ENCODE results near the gene DIRAS2. TPM values are rescaled to one million over a fixed set of nuclear protein-coding genes. Genes with fewer than 3 reads are reported as not detected.

The DIRAS2 gene
- polyA plus RNA-seq, 3 donors: not detected

DNA sequence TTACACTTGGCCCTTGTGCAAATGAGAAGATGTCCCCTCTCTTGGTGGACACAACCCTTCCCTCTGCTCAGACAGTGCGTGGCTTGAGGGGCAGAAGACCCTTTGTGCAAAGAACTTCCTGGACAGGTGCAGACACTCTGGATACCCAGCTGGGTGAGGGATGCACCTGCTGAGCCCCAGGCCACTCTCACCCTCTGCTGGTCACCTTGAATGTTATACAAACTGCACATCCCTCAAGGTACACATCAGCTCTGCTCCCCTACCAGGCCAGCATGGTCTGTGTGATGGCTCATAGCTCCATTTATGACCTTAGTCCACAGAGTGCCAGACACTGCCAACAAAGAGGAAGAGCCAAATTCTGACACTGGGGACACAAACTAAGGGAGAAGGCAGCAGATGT is 3.1 kb upstream of the DIRAS2 start:
- peaks cover 4 to 12% (median 8%) of the 10 kb centered on the region in 7 donors for H3K9me3 Mint-ChIP-seq
- peaks cover 38 to 63% (median 63%) of the 10 kb centered on the region in 3 donors for H3K27me3 Mint-ChIP-seq (ENCODE audit: low read depth in 3 of 3)

DNA sequence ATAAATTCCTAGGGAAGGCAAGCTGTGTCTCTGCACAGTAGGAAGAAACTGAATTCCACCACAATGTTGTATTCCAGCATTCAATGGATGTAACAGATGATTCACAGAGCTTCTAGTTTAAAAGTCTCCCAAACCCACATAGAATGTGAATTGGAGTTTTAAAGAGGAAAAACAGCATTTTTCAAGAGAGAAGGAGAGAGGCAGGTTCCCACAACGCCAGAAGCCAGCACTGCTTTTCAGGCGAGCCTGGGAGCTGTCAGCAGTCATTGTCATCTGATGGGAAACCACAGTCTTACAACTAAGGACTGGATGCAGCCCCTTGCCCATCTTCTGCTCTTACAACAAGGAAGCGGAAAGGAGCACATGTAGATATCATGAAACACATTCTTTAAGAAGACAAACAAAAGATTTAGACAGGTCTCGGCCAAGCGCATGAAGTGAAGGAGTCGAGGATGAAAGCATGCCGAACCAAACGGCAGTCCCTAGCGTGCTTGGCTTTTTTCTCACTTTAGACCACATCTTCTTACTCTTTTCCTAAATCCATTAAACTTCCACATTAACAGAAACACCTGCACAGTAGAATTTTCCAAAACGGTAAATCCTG is 638 bp downstream of the DIRAS2 start:
- intact Hi-C loops (cut with micrococcal nuclease): no loop called here
- H3K79me2 ChIP-seq (ENCODE audit: insufficient read depth, low read length): no peaks in the 10 kb centered on the region
- H4K20me1 ChIP-seq (ENCODE audit: insufficient read depth, low read length): no peaks in the 10 kb centered on the region
- peaks cover 11% of the 10 kb centered on the region for H3K4me1 Mint-ChIP-seq
- peak overlapping the region in 1 of 2 donors; percentile 84 for H3K4me3 Mint-ChIP-seq
- no peak overlapping the region for H3K4me2 ChIP-seq (replicated peaks; ENCODE audit: extremely low read depth, low read length, poor library complexity, severe bottlenecking)
- peaks cover 2 to 3% of the 10 kb centered on the region in 2 donors for H3K36me3 Mint-ChIP-seq
- peaks cover 58 to 60% of the 10 kb centered on the region in 2 donors for H3K27me3 ChIP-seq (ENCODE audit: control insufficient read depth in 2 of 2, insufficient read depth in 2 of 2, low read length in 2 of 2)
- peaks cover 0 to 12% of the 10 kb centered on the region in 2 donors for H3K9me3 ChIP-seq (replicated peaks in 1 of 2; ENCODE audit: control insufficient read depth in 1 of 2, insufficient read depth in 1 of 2, low read length in 2 of 2)
- 39% methylated on average over 3 of the region's 10 CpGs for WGBS (ENCODE audit: insufficient coverage)
- H3K9ac ChIP-seq (ENCODE audit: insufficient read depth, low read length, poor library complexity, severe bottlenecking): no peak overlapping the region
- peak overlapping the region; percentile 69 for H2AFZ ChIP-seq (ENCODE audit: insufficient read depth, low read depth, low read length, poor library complexity, severe bottlenecking)
- H3K27ac Mint-ChIP-seq: peak overlapping the region in 1 of 7 donors; percentile 46
- no peak overlapping the region for H3K4me3 ChIP-seq (replicated peaks in 1 of 3; ENCODE audit: low read depth in 2 of 3, low read length in 3 of 3)
- H3K4me1 ChIP-seq (ENCODE audit: control insufficient read depth in 1 of 2, insufficient read depth in 2 of 2, low read length in 2 of 2): peaks cover 5 to 9% of the 10 kb centered on the region in 2 donors
- H3K36me3 ChIP-seq (replicated peaks in 1 of 2; ENCODE audit: control insufficient read depth in 1 of 2, insufficient read depth in 2 of 2, low read length in 2 of 2): no peaks in the 10 kb centered on the region
- no peak overlapping the region for H3K27ac ChIP-seq (ENCODE audit: low read depth in 1 of 2, low read length in 2 of 2)
- DNase-seq: no peak
- peaks cover 0 to 3% (median 2%) of the 10 kb centered on the region in 7 donors for H3K9me3 Mint-ChIP-seq
- TF ChIP-seq, protein P1, sequence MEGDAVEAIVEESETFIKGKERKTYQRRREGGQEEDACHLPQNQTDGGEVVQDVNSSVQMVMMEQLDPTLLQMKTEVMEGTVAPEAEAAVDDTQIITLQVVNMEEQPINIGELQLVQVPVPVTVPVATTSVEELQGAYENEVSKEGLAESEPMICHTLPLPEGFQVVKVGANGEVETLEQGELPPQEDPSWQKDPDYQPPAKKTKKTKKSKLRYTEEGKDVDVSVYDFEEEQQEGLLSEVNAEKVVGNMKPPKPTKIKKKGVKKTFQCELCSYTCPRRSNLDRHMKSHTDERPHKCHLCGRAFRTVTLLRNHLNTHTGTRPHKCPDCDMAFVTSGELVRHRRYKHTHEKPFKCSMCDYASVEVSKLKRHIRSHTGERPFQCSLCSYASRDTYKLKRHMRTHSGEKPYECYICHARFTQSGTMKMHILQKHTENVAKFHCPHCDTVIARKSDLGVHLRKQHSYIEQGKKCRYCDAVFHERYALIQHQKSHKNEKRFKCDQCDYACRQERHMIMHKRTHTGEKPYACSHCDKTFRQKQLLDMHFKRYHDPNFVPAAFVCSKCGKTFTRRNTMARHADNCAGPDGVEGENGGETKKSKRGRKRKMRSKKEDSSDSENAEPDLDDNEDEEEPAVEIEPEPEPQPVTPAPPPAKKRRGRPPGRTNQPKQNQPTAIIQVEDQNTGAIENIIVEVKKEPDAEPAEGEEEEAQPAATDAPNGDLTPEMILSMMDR (IDR thresholded peaks at IDR 0.05): no peak
- H3K27me3 Mint-ChIP-seq (ENCODE audit: low read depth in 3 of 3): peaks cover 46 to 64% (median 61%) of the 10 kb centered on the region in 3 donors

More for the DNA sequence above, 3.1 kb upstream of the DIRAS2 start:
- Histone ChIP-seq H3K4me3 (replicated peaks in 1 of 3; ENCODE audit: low read depth in 2 of 3, low read length in 3 of 3) (no peak overlapping the region), H3K4me1 (ENCODE audit: control insufficient read depth in 1 of 2, insufficient read depth in 2 of 2, low read length in 2 of 2) (peaks cover 5 to 9% of the 10 kb centered on the region in 2 donors), H3K9ac (ENCODE audit: insufficient read depth, low read length, poor library complexity, severe bottlenecking) (no peak overlapping the region), H3K36me3 (replicated peaks in 1 of 2; ENCODE audit: control insufficient read depth in 1 of 2, insufficient read depth in 2 of 2, low read length in 2 of 2) (no peaks in the 10 kb centered on the region), H2AFZ (ENCODE audit: insufficient read depth, low read depth, low read length, poor library complexity, severe bottlenecking) (no peak overlapping the region), H3K4me2 (replicated peaks; ENCODE audit: extremely low read depth, low read length, poor library complexity, severe bottlenecking) (no peak overlapping the region), H4K20me1 (ENCODE audit: insufficient read depth, low read length) (no peaks in the 10 kb centered on the region), H3K27ac (ENCODE audit: low read depth in 1 of 2, low read length in 2 of 2) (no peak overlapping the region), H3K27me3 (ENCODE audit: control insufficient read depth in 2 of 2, insufficient read depth in 2 of 2, low read length in 2 of 2) (peaks cover 46 to 49% of the 10 kb centered on the region in 2 donors), H3K79me2 (ENCODE audit: insufficient read depth, low read length) (no peaks in the 10 kb centered on the region), H3K9me3 (replicated peaks in 1 of 2; ENCODE audit: control insufficient read depth in 1 of 2, insufficient read depth in 1 of 2, low read length in 2 of 2) (peaks cover 2 to 17% of the 10 kb centered on the region in 2 donors)
- Mint-ChIP-seq H3K27ac (peak overlapping the region in 1 of 7 donors; percentile 1), H3K36me3 (peaks cover 2 to 3% of the 10 kb centered on the region in 2 donors), H3K4me1 (peaks cover 11% of the 10 kb centered on the region), H3K4me3 (no peak overlapping the region)
- intact Hi-C loops (cut with micrococcal nuclease): no loop called here
- TF ChIP-seq, protein P1 (IDR thresholded peaks at IDR 0.05): no peak
- DNase-seq: no peak
- WGBS (ENCODE audit: insufficient coverage): 100% methylated on average over 1 of the region's 1 CpG
